Astrocyte (in vitro differentiated cells and primary cell): Measurements from ENCODE around the gene TBC1D8.

Experiments used
- EZH2 ChIP-seq: IDR thresholded peaks from 2 replicates; pipeline ENCODE4 v1.6.1; 2012; ENCODE audit warnings: mild to moderate bottlenecking, low read length, inconsistent platforms; ENCODE audit not compliant: insufficient read depth
- TF ChIP-seq, protein P1 (sequence below): IDR thresholded peaks from 2 replicates; pipeline ENCODE4 v1.5.1; 2011; ENCODE audit warnings: low read depth, mild to moderate bottlenecking, inconsistent platforms, low read length, moderate library complexity; ENCODE audit not compliant: insufficient read depth

DNA sequence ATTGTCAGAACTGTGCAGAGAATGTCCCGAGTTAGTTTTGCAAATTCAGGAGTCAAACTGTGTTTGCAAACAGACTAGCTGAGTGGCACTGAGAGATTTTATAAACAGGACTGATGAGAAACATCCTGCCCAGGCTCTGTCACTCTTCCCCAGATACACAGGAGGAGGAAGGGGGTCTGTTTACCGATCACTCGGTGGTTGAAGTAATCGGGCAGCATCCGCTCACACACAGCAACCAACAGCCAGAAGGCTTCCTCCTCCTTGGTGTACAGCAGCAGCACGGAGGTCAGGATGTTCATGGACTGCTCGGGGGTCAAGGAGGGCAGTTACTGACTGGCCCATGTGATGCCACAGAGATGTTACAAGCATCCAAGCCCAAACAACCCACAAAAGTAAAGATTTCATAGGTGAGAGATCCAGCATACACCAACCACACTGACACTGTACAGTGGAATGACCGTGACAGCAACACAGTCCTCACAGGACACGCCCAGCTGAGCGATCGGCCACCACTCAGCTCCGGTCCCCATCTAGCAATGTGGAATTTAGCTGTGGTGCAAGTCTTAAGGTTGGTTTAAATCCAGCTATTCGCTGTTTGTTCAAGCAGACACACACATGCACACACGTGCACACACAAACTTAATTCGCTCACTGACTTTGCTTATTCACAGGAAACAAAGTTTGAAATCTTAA lies 119.0 kb downstream of the TBC1D8 start:
- TF ChIP-seq, protein P1, sequence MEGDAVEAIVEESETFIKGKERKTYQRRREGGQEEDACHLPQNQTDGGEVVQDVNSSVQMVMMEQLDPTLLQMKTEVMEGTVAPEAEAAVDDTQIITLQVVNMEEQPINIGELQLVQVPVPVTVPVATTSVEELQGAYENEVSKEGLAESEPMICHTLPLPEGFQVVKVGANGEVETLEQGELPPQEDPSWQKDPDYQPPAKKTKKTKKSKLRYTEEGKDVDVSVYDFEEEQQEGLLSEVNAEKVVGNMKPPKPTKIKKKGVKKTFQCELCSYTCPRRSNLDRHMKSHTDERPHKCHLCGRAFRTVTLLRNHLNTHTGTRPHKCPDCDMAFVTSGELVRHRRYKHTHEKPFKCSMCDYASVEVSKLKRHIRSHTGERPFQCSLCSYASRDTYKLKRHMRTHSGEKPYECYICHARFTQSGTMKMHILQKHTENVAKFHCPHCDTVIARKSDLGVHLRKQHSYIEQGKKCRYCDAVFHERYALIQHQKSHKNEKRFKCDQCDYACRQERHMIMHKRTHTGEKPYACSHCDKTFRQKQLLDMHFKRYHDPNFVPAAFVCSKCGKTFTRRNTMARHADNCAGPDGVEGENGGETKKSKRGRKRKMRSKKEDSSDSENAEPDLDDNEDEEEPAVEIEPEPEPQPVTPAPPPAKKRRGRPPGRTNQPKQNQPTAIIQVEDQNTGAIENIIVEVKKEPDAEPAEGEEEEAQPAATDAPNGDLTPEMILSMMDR, result no peak
- TF ChIP-seq EZH2, result no peak
